ENCODE data around the gene ZNF317.
"Not testable (repeated sequence)": the region's sequence is repeated elsewhere in the genome, so short reads cannot be mapped to it uniquely, and the experiment has no call there.

Gene ZNF317

GRCh38 chr19:9183000-9183399 lies 42.8 kb downstream of the ZNF317 start:
- no peak overlapping the region for H2AFZ ChIP-seq (ENCODE audit: low read length)
- no peaks in the 10 kb centered on the region for H3K79me2 ChIP-seq (ENCODE audit: insufficient read depth, low read length)
- H3K4me1 ChIP-seq (ENCODE audit: insufficient read depth, low read length, severe bottlenecking), result no peaks in the 10 kb centered on the region
- no peaks in the 10 kb centered on the region for H3K36me3 ChIP-seq (ENCODE audit: insufficient read depth, low read length)
- H3K4me3 ChIP-seq (ENCODE audit: low read depth, low read length, poor library complexity, severe bottlenecking), result no peak overlapping the region
- H3K27me3 ChIP-seq (ENCODE audit: insufficient read depth, low read length), result no peaks in the 10 kb centered on the region
- H3K9me3 ChIP-seq (ENCODE audit: low read length), result 0 out of 2 replicates have a peak, but pooled peaks cover 2% of the 10 kb centered on the region
- H4K20me1 ChIP-seq (ENCODE audit: insufficient read depth, low read length), result no peaks in the 10 kb centered on the region
- H3F3A ChIP-seq (ENCODE audit: insufficient read depth, low read length), result no peaks in the 10 kb centered on the region
- H3K27ac ChIP-seq (ENCODE audit: low read depth, low read length, poor library complexity, severe bottlenecking), result no peak overlapping the region
- no peak overlapping the region for H3K9ac ChIP-seq (ENCODE audit: low read length)
- TF ChIP-seq EZH2 (IDR thresholded peaks at IDR 0.05; ENCODE audit: borderline replicate concordance, low read length) (no peak), CTCF (IDR thresholded peaks at IDR 0.05; ENCODE audit: low read length) (no peak)
- no peaks in the 10 kb centered on the region for H3K9me2 ChIP-seq (ENCODE audit: low read depth, low read length)
- no peak overlapping the region for H3K4me2 ChIP-seq (ENCODE audit: low read length)

- no peaks in the 10 kb centered on the region for H3K27me3 ChIP-seq (ENCODE audit: insufficient read depth, low read length)
- TF ChIP-seq CTCF (IDR thresholded peaks at IDR 0.05; ENCODE audit: low read length) (no peak), EZH2 (IDR thresholded peaks at IDR 0.05; ENCODE audit: borderline replicate concordance, low read length) (no peak)
- no peaks in the 10 kb centered on the region for H4K20me1 ChIP-seq (ENCODE audit: insufficient read depth, low read length)
- H3K9ac ChIP-seq (ENCODE audit: low read length), result no peak overlapping the region
- no peak overlapping the region for H3K4me3 ChIP-seq (ENCODE audit: low read depth, low read length, poor library complexity, severe bottlenecking)
- H3F3A ChIP-seq (ENCODE audit: insufficient read depth, low read length), result no peaks in the 10 kb centered on the region
- no peaks in the 10 kb centered on the region for H3K9me2 ChIP-seq (ENCODE audit: low read depth, low read length)
- H3K79me2 ChIP-seq (ENCODE audit: insufficient read depth, low read length), result no peaks in the 10 kb centered on the region
- no peak overlapping the region for H3K4me2 ChIP-seq (ENCODE audit: low read length)
- H3K4me1 ChIP-seq (ENCODE audit: insufficient read depth, low read length, severe bottlenecking), result no peaks in the 10 kb centered on the region
- H3K27ac ChIP-seq (ENCODE audit: low read depth, low read length, poor library complexity, severe bottlenecking), result no peak overlapping the region
- H3K9me3 ChIP-seq (ENCODE audit: low read length), result peaks cover 2% of the 10 kb centered on the region; the same call in 1 of the 2 replicates
- H3K36me3 ChIP-seq (ENCODE audit: insufficient read depth, low read length), result no peaks in the 10 kb centered on the region
- no peak overlapping the region for H2AFZ ChIP-seq (ENCODE audit: low read length)
Observed at GRCh38 chr19:9187191-9187590, 47.0 kb downstream of the ZNF317 start.

- no peak overlapping the region for H2AFZ ChIP-seq (ENCODE audit: low read length)
- no peak overlapping the region for H3K9ac ChIP-seq (ENCODE audit: low read length)
- no peaks in the 10 kb centered on the region for H3K36me3 ChIP-seq (ENCODE audit: insufficient read depth, low read length)
- no peaks in the 10 kb centered on the region for H3K4me1 ChIP-seq (ENCODE audit: insufficient read depth, low read length, severe bottlenecking)
- H3K79me2 ChIP-seq (ENCODE audit: insufficient read depth, low read length), result no peaks in the 10 kb centered on the region
- H3K27me3 ChIP-seq (ENCODE audit: insufficient read depth, low read length), result no peaks in the 10 kb centered on the region
- no peaks in the 10 kb centered on the region for H3F3A ChIP-seq (ENCODE audit: insufficient read depth, low read length)
- H3K9me2 ChIP-seq (ENCODE audit: low read depth, low read length), result no peaks in the 10 kb centered on the region
- no peak for TF ChIP-seq CTCF (IDR thresholded peaks at IDR 0.05; ENCODE audit: low read length)
- TF ChIP-seq EZH2 (IDR thresholded peaks at IDR 0.05; ENCODE audit: borderline replicate concordance, low read length), result no peak
- no peak overlapping the region for H3K27ac ChIP-seq (ENCODE audit: low read depth, low read length, poor library complexity, severe bottlenecking)
- H4K20me1 ChIP-seq (ENCODE audit: insufficient read depth, low read length), result no peaks in the 10 kb centered on the region
- H3K9me3 ChIP-seq (ENCODE audit: low read length), result peaks cover 2% of the 10 kb centered on the region; the same call in 1 of the 2 replicates
- no peak overlapping the region for H3K4me2 ChIP-seq (ENCODE audit: low read length)
- H3K4me3 ChIP-seq (ENCODE audit: low read depth, low read length, poor library complexity, severe bottlenecking), result no peak overlapping the region
Observed at GRCh38 chr19:9189535-9189934, 49.3 kb downstream of the ZNF317 start.

- not testable (repeated sequence) for H3K9me3 ChIP-seq (ENCODE audit: low read length); H3K9ac ChIP-seq (ENCODE audit: low read length); H3K27me3 ChIP-seq (ENCODE audit: insufficient read depth, low read length); H4K20me1 ChIP-seq (ENCODE audit: insufficient read depth, low read length); H3K4me3 ChIP-seq (ENCODE audit: low read depth, low read length, poor library complexity, severe bottlenecking); H3F3A ChIP-seq (ENCODE audit: insufficient read depth, low read length); H3K9me2 ChIP-seq (ENCODE audit: low read depth, low read length); H3K27ac ChIP-seq (ENCODE audit: low read depth, low read length, poor library complexity, severe bottlenecking); H3K4me1 ChIP-seq (ENCODE audit: insufficient read depth, low read length, severe bottlenecking); H3K36me3 ChIP-seq (ENCODE audit: insufficient read depth, low read length); H3K4me2 ChIP-seq (ENCODE audit: low read length); H2AFZ ChIP-seq (ENCODE audit: low read length); H3K79me2 ChIP-seq (ENCODE audit: insufficient read depth, low read length)
Observed at GRCh38 chr19:9198044-9198443, 57.8 kb downstream of the ZNF317 start.

Measured in OCI-LY1 (cell line).